PC-9 (cell line): ENCODE results near the gene ADIPOR2. TPM values are rescaled to one million over a fixed set of nuclear protein-coding genes. Genes with fewer than 3 reads are reported as not detected.

Experiments
- BruUV-seq: library from RNA; stranded (reverse); fragments of 400-500 nt; replicated peaks from 2 replicates; lab custom pipeline; 2021; lab: Mats Ljungman, UMichigan
- CTCF ChIA-PET: fragments of 300-600 bp; sonication (Branson Sonifier 250); formaldehyde crosslinking; loops from one replicate; lab custom pipeline; 2022; ENCODE audit warnings: antibody characterized with exemption; lab: Charles Lee
- POLR2A ChIA-PET: fragments of 300-600 bp; sonication (Branson Sonifier 250); formaldehyde crosslinking; loops from one replicate; lab custom pipeline; 2022; ENCODE audit warnings: antibody characterized with exemption; ENCODE audit not compliant: unreplicated experiment; lab: Charles Lee
- DNase-seq, 2 experiments: peaks; one replicate each; pipeline versions ENCODE4 v3.0.0 to v3.0.0-alpha.2; 2015 to 2022; ENCODE audit warnings: mixed read lengths in 1 of 2
- H2AFZ ChIP-seq: fragments of 200-600 bp; sonication (generic); 2 replicates; pipeline ENCODE4 v1.8.1; 2017; ENCODE audit warnings: antibody characterized with exemption
- H3F3A ChIP-seq: fragments of 200-600 bp; sonication (generic); 2 replicates; pipeline ENCODE4 v1.8.1; 2017; ENCODE audit warnings: antibody characterized with exemption, mild to moderate bottlenecking, low read depth; ENCODE audit not compliant: insufficient read depth
- H3K27ac ChIP-seq: fragments of 200-600 bp; sonication (generic); 2 replicates; pipeline ENCODE4 v1.6.1; 2016; ENCODE audit warnings: mixed run types
- H3K27me3 ChIP-seq: fragments of 200-600 bp; sonication (generic); 2 replicates; pipeline ENCODE4 v1.6.1; 2016; ENCODE audit warnings: low read depth, mixed run types; ENCODE audit not compliant: insufficient read depth
- H3K36me3 ChIP-seq: fragments of 200-600 bp; sonication (generic); 2 replicates; pipeline ENCODE4 v1.6.1; 2016; ENCODE audit warnings: low read depth, mixed run types
- H3K4me1 ChIP-seq: fragments of 200-600 bp; sonication (generic); replicated peaks from 2 replicates; pipeline ENCODE4 v1.6.1; 2016; ENCODE audit warnings: mixed run types; ENCODE audit not compliant: insufficient read depth
- H3K4me2 ChIP-seq: fragments of 200-600 bp; sonication (generic); 2 replicates; pipeline ENCODE4 v1.6.1; 2017; ENCODE audit warnings: mixed run types
- H3K4me3 ChIP-seq: fragments of 200-600 bp; sonication (generic); 2 replicates; pipeline ENCODE4 v1.6.1; 2016; ENCODE audit warnings: mixed run types
- H3K79me2 ChIP-seq: fragments of 200-600 bp; sonication (generic); 2 replicates; pipeline ENCODE4 v1.6.1; 2017; ENCODE audit warnings: low read depth, mixed run types
- H3K9me2 ChIP-seq: fragments of 200-600 bp; sonication (generic); 2 replicates; pipeline ENCODE4 v1.8.1; 2017; ENCODE audit warnings: mild to moderate bottlenecking; ENCODE audit not compliant: insufficient read depth
- H3K9me3 ChIP-seq: fragments of 200-600 bp; sonication (generic); 2 replicates; pipeline ENCODE4 v1.8.1; 2016; ENCODE audit warnings: low read depth; ENCODE audit not compliant: insufficient read depth
- H4K20me1 ChIP-seq: fragments of 200-600 bp; sonication (generic); 2 replicates; pipeline ENCODE4 v1.8.1; 2017; ENCODE audit not compliant: insufficient read depth
- CTCF ChIP-seq: fragments of 200-600 bp; sonication (generic); conservative IDR thresholded peaks from 2 replicates; pipeline ENCODE4 v1.6.1; 2017; ENCODE audit warnings: mixed run types, antibody characterized with exemption, mild to moderate bottlenecking, moderate library complexity
- EZH2 ChIP-seq: fragments of 200-600 bp; sonication (generic); IDR thresholded peaks from 2 replicates; pipeline ENCODE4 v1.8.0; 2017; ENCODE audit warnings: antibody characterized with exemption, low read depth
- intact Hi-C: fragments of 100-400 bp; cut with micrococcal nuclease; formaldehyde crosslinking; loops from one replicate; pipeline ENCODE4 v1.10.0; 2022; ENCODE audit not compliant: unreplicated experiment
- total RNA-seq: library from RNA; stranded (reverse); gene quantifications from 2 replicates; pipeline ENCODE4 v1.2.3, GENCODE V29; 2021

The ADIPOR2 gene
- total RNA-seq, 1 experiment from 2014 or later: 107 TPM

DNA sequence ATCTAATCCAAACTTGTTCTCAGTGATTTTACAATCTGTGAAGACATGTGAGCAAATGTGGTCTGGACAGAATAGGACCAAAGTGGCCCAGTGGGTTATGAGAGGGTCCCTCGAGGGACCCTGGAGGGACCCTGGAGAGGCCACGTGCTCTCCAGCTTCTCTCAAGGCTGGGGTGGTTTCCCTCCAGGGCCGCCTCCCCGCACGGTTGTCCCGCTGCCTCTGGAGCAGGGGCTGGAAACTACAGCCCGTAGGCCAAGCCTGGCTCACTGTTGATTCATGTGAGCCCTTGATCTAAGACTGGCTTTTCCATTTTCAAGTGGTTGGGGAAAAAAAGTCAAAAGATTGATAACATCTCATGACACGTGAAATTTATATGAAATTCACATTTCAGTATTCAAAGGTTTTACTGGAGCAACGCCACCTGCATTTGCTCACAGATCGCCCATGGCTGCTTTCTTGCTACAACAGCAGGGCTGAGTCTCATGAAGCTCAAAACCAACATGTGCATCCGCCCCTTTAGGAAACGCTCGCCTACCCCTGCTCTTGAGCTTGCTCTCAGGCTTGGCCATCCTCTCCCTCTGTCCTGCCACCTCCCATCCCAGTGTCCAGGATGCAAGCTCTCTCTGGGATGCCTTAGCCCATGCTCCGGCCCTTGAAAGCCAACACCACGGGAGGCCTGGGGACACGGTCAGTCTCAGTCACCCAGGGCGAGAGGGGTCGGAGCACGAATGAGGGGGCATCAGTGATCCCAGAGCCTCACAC lies 117.3 kb downstream of the ADIPOR2 start:
- CTCF ChIA-PET: no interaction called here
- TF ChIP-seq EZH2: no peak
- no peak for TF ChIP-seq CTCF
- no peak for DNase-seq

DNA sequence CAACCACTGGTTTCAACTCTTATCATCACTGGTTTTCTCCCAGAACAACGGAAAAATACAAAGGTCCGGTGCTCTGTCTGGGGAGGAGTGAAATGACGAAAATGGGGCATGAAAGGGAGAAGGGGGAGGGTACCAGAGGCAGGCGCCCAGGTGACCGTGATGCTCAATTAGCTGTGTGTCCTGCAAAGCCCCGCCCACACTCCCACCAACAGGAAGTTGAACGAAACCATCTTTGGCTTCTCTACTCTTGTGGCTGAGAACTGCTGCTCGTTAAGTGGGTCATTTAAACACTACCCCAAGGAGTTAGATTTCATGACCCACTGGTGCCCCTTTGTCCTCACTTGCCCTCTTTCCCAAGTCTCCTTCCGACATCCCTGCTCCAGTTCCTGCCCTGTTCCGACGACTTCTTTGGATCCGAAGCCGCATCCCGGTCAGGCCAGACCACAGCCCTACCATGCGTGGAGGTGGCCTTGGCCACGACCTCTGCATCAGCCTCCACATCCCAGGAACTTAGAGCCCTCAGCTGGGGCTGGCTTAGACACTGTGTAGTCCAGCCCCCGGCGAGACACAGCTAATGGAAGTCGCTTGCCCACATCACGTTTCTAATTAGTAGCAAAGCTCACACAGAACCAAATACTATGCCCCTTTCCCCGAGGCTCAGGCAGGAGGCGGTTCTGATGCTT lies 118.1 kb downstream of the ADIPOR2 start:
- no peak for DNase-seq
- Histone ChIP-seq H3K36me3 (no peaks in the 10 kb centered on the region), H3K27ac (no peak overlapping the region), H3K79me2 (no peaks in the 10 kb centered on the region), H3K27me3 (peaks cover 56% of the 10 kb centered on the region), H3K4me3 (no peak overlapping the region), H2AFZ (no peak overlapping the region), H3K4me2 (no peak overlapping the region), H4K20me1 (no peaks in the 10 kb centered on the region), H3F3A (no peaks in the 10 kb centered on the region), H3K9me2 (no peaks in the 10 kb centered on the region), H3K4me1 (no peaks in the 10 kb centered on the region), H3K9me3 (no peaks in the 10 kb centered on the region)
- ChIA-PET CTCF (no interaction called here), POLR2A (no interaction called here)
- intact Hi-C loops: no loop called here
- TF ChIP-seq CTCF (no peak), EZH2 (no peak)
- BruUV-seq: no TSS peak

More for the DNA sequence above, 117.3 kb downstream of the ADIPOR2 start:
- Histone ChIP-seq H3K79me2 (no peaks in the 10 kb centered on the region), H4K20me1 (no peaks in the 10 kb centered on the region), H3K4me3 (no peak overlapping the region), H3K4me1 (no peaks in the 10 kb centered on the region), H3K9me3 (no peaks in the 10 kb centered on the region), H3K27ac (no peak overlapping the region), H3K27me3 (peaks cover 51% of the 10 kb centered on the region), H3K9me2 (no peaks in the 10 kb centered on the region), H3K4me2 (no peak overlapping the region), H3F3A (no peaks in the 10 kb centered on the region), H2AFZ (no peak overlapping the region), H3K36me3 (no peaks in the 10 kb centered on the region)
- intact Hi-C loops: no loop called here
- POLR2A ChIA-PET: no interaction called here
- no TSS peak for BruUV-seq

DNA sequence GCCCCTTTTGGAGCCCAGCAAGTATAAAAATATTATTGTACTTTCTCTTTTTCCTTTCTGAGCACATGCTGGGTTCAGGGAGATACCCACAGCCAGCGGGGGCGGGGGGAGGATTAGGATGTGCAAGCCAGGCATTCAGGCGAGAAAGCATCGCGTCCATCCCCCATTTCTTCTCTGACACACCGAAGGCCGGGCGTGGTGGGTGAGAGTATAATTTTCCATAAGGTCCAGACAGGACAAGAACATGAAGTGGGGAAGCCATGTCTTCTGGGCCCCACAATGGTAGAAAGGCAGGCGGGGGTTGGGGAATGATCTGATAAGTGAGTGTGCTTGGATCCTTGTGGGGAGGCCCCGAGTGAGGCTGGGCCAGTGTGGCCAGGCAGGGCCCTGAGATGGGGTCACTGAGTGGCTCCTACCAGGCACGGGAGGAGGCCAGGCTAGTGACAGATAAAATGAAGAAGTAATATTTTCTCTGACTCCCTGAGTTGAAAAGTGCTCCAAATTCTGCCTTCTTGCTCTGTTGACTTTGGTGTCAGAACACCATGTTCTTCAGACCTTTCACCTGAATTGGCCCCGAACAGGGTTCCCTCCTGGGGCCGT lies 118.8 kb downstream of the ADIPOR2 start:
- no TSS peak for BruUV-seq
- TF ChIP-seq CTCF: no peak
- Histone ChIP-seq H3K4me3 (no peak overlapping the region), H2AFZ (no peak overlapping the region), H3K9me2 (no peaks in the 10 kb centered on the region), H3K36me3 (no peaks in the 10 kb centered on the region), H3K27me3 (peaks cover 63% of the 10 kb centered on the region), H3K4me1 (no peaks in the 10 kb centered on the region), H3F3A (no peaks in the 10 kb centered on the region), H3K27ac (no peak overlapping the region), H3K9me3 (no peaks in the 10 kb centered on the region), H3K4me2 (no peak overlapping the region), H4K20me1 (no peaks in the 10 kb centered on the region), H3K79me2 (no peaks in the 10 kb centered on the region)
- POLR2A ChIA-PET: no interaction called here
- intact Hi-C loops: no loop called here
- DNase-seq: no peak
- CTCF ChIA-PET: no interaction called here
